Aorta (tissue), 5 donors: ENCODE results near the gene PRKRIP1. TPM values are rescaled to one million over a fixed set of nuclear protein-coding genes. Genes with fewer than 3 reads are reported as not detected.
A peak's percentile ranks its signal among the peaks of the same experiment; 100 is the strongest.

Experiments
- ATAC-seq: fragments of 200-7000 bp; cut with Tn5 transposase; one replicate; pipeline ENCODE4 v1.9.1; 2022; ENCODE audit warnings: moderate library complexity; ENCODE audit not compliant: low FRiP score
- DNase-seq, 2 donors: peaks; one replicate each; pipeline ENCODE4 v3.0.0-alpha.2; 2020
- H3K27ac ChIP-seq, 2 donors: one replicate each; pipeline ENCODE4 v1.5.1; 2013; ENCODE audit warnings: low read length in 2 of 2, mild to moderate bottlenecking in 2 of 2, moderate library complexity in 2 of 2, control low read depth in 1 of 2, inconsistent platforms in 1 of 2, low read depth in 1 of 2
- H3K27me3 ChIP-seq, 2 donors: one replicate each; pipeline ENCODE4 v1.6.1; 2013; ENCODE audit warnings: control low read depth in 1 of 2, low read length in 1 of 2, mild to moderate bottlenecking in 1 of 2, moderate library complexity in 1 of 2; ENCODE audit not compliant: insufficient read depth in 2 of 2, control insufficient read depth in 1 of 2
- H3K36me3 ChIP-seq, 2 donors: one replicate each; pipeline ENCODE4 v1.6.1; 2013; ENCODE audit warnings: control low read depth in 1 of 2, low read length in 1 of 2, mild to moderate bottlenecking in 1 of 2; ENCODE audit not compliant: insufficient read depth in 2 of 2, control insufficient read depth in 1 of 2
- H3K4me1 ChIP-seq, 2 donors: one replicate each; pipeline ENCODE4 v1.6.1; 2013; ENCODE audit warnings: low read length in 2 of 2, control low read depth in 1 of 2, mild to moderate bottlenecking in 1 of 2, moderate library complexity in 1 of 2; ENCODE audit not compliant: insufficient read depth in 2 of 2, control insufficient read depth in 1 of 2
- H3K4me3 ChIP-seq, 2 donors: one replicate each; pipeline ENCODE4 v1.5.1; 2013; ENCODE audit warnings: low read length in 2 of 2, control low read depth in 1 of 2, mild to moderate bottlenecking in 1 of 2
- H3K9me3 ChIP-seq: one replicate; pipeline ENCODE4 v1.6.1; 2013; ENCODE audit warnings: mild to moderate bottlenecking, low read length; ENCODE audit not compliant: control insufficient read depth
- WGBS, 2 donors: extraction: QIAGEN DNeasy Blood & Tissue Kit; methylation state at CpG; one replicate each; pipeline ENCODE4 v1.1.7; 2013; 5-methylcytosine and 5-hydroxymethylcytosine counted together
- intact Hi-C, 2 donors: fragments of 100-400 bp; cut with DNase I; formaldehyde crosslinking; loops; one replicate each; pipeline versions ENCODE4 v1.14.2 to v1.15.0; 2022
- polyA plus RNA-seq, 2 donors: library from polyadenylated mRNA; stranded (reverse); fragments of 200-250 nt; gene quantifications; one replicate each; pipeline ENCODE4 v1.2.3, GENCODE V29; 2013
- total RNA-seq, 2 donors: library from RNA; stranded (reverse); fragmentation: NEBNext Ultra II Directional; extraction: Animal tissue kit (Norgen Biotek cat#: 25700); gene quantifications; one replicate each; pipeline ENCODE4 v1.2.1, GENCODE V29; 2021
- donor health status: healthy with polysubstance abuse.
- donor health status: Bipolar disorder and iron deficiency.
- donor health status: DM: no; HTN: no; CAD: no.
- donor health status: DM: no; HTN: no; CAD: no.
- donor health status: DM: yes; HTN: yes; CAD: no.

The PRKRIP1 gene
- total and polyA plus RNA-seq, 4 donors = 14.9 to 66.5 (median 22.5) TPM

DNA sequence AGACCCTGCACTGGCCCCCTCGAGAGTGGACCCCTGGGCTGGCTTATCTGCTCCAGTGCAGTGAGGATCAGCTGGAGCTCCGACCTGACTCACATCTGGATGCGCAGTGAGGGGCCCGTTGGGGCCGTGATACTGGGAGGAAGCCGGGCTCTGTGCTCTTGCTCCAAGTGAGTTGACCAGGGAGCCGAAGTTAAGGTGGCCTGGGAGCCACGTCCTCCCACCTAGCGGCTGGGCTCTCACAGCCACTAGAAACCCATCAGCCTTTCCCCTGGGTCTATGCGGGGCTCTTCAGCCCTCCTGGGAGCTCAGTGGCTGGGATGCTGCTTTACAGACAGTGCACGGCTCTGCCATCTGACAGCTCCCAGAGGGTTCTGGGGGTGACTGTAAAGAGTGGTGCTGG lies 59.4 kb downstream of the PRKRIP1 start:
- intact Hi-C loops = no loop called here
- H3K27ac ChIP-seq = no peak overlapping the region
- peaks cover 0 to 5% of the 10 kb centered on the region in 2 donors for H3K36me3 ChIP-seq
- H3K27me3 ChIP-seq = no peaks in the 10 kb centered on the region
- H3K4me1 ChIP-seq = no peaks in the 10 kb centered on the region
- WGBS, 2 donors = 85 to 88% methylated on average over 11 of the region's 11 CpGs
- no peaks in the 10 kb centered on the region for H3K9me3 ChIP-seq
- ATAC-seq = no peak
- H3K4me3 ChIP-seq = no peak overlapping the region
- DNase-seq = no peak

DNA sequence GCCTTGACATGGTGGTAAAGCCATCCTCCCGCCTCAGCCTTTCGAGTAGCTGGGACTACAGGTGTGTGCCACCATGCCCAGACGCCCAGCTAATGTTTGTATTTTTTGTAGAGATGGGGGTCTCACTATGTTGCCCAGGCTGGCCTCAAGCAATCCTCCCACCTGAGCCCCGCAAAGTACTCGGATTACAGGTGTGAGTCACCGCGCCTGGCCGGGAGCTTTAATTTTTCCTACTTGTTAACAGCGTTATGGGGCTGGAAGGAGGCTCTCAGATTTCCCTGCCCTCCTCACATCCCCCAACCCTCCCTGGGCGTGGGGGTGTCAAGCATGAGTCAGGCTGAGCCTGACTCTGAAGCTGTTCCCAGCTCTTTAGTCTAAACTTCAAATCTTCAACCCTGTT lies 60.2 kb downstream of the PRKRIP1 start:
- 83 to 84% methylated on average over 10 of the region's 10 CpGs for WGBS, 2 donors

DNA sequence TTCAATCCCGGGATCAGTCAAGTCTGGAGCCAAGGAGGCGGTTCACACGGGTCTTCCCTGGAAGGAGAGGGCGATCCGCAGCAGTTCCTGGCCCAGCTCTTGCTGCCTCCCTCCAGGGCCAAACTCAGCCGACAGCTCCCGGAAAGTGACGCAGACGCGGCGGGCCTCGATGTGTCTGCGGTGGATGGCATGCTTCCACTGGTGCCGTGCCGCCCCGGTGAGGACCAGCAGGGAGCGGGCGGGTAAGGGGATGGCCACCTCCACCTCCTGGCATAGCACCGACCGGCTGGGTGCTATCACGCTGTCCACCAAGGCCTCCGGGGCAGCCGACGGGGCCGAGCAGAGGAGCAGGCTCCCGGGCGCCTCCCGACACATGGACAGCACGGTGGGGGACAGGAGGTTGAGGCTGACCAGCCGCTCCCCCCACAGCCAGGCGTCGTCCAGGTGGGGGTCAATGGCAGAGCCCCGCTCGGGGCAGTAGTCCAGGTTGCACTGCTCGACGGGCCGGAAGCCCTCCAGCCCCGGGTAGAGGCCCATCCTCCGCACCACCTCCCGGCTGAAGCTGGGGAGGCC lies 61.3 kb downstream of the PRKRIP1 start:
- Histone ChIP-seq H3K4me1 (no peaks in the 10 kb centered on the region), H3K27me3 (no peaks in the 10 kb centered on the region), H3K4me3 (no peak overlapping the region), H3K9me3 (no peaks in the 10 kb centered on the region), H3K36me3 (peaks cover 0 to 5% of the 10 kb centered on the region in 2 donors), H3K27ac (no peak overlapping the region)
- ATAC-seq (no peak), DNase-seq (no peak)
- intact Hi-C loops = no loop called here
- 93% methylated on average over 40 of the region's 40 CpGs for WGBS, 2 donors

More for the DNA sequence above, 60.2 kb downstream of the PRKRIP1 start:
- no peaks in the 10 kb centered on the region for H3K27me3 ChIP-seq
- no peak for ATAC-seq
- no peak for DNase-seq
- H3K9me3 ChIP-seq = no peaks in the 10 kb centered on the region
- H3K4me1 ChIP-seq = no peaks in the 10 kb centered on the region
- H3K27ac ChIP-seq = no peak overlapping the region
- intact Hi-C loops = no loop called here
- no peak overlapping the region for H3K4me3 ChIP-seq
- peaks cover 0 to 5% of the 10 kb centered on the region in 2 donors for H3K36me3 ChIP-seq

DNA sequence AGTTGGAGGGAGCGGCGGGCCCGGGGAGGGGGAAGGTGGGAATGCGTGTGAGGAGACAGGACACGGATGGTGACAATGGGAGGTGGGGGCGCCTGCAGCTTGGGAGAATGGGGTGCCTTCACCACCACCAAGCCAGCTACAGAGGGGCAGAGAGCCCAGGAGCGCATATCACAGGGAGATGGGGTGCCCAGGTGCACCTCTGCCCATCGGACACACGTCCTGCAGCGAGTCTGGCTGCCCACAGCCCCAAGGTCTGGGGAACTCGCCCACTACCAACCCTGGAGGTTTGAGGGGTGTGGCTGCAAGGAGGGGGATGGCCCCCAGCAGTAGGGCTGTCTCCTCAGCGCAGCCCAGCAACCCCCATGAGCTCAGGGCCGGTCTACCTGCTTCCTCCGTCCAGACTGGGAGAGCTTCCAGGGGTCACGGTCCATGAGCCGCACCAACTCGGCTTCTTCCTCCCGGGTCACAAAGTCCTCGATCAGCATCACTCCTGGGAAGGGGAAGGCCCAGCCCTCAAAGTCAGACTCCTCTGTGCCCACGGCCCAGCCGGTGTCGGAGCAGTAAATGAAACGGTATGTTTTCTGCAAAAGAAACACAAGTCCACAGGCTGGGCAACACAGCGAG lies 63.2 kb downstream of the PRKRIP1 start:
- H3K4me1 ChIP-seq = no peaks in the 10 kb centered on the region
- H3K27me3 ChIP-seq = no peaks in the 10 kb centered on the region
- no peak for DNase-seq
- peaks cover 0 to 5% of the 10 kb centered on the region in 2 donors for H3K36me3 ChIP-seq
- no peak overlapping the region for H3K27ac ChIP-seq
- 93 to 95% methylated on average over 24 of the region's 24 CpGs for WGBS, 2 donors
- H3K4me3 ChIP-seq = no peak overlapping the region
- intact Hi-C loops = no loop called here
- no peak for ATAC-seq
- no peaks in the 10 kb centered on the region for H3K9me3 ChIP-seq

- H3K36me3 ChIP-seq = peaks cover 0 to 5% of the 10 kb centered on the region in 2 donors
- intact Hi-C loops = no loop called here
- H3K27me3 ChIP-seq = no peaks in the 10 kb centered on the region
- no peaks in the 10 kb centered on the region for H3K9me3 ChIP-seq
- ATAC-seq = no peak
- no peaks in the 10 kb centered on the region for H3K4me1 ChIP-seq
- 87 to 90% methylated on average over 8 of the region's 8 CpGs for WGBS, 2 donors
- H3K4me3 ChIP-seq = no peak overlapping the region
- no peak overlapping the region for H3K27ac ChIP-seq
- DNase-seq = no peak
Measured at GRCh38 chr7:102460467-102460866, 64.3 kb downstream of the PRKRIP1 start.

GRCh38 chr7:102463841-102464576 lies 67.8 kb downstream of the PRKRIP1 start:
- no peak overlapping the region for H3K27ac ChIP-seq
- DNase-seq (peak in 1 of 2 donors; percentile 57), ATAC-seq (no peak)
- WGBS, 2 donors = 9% methylated on average over 24 of the region's 24 CpGs
- H3K36me3 ChIP-seq = no peaks in the 10 kb centered on the region
- peak overlapping the region; percentile 50 to 96 for H3K4me3 ChIP-seq
- H3K9me3 ChIP-seq = no peaks in the 10 kb centered on the region
- no peaks in the 10 kb centered on the region for H3K27me3 ChIP-seq
- no peaks in the 10 kb centered on the region for H3K4me1 ChIP-seq
- intact Hi-C loops = no loop called here

DNA sequence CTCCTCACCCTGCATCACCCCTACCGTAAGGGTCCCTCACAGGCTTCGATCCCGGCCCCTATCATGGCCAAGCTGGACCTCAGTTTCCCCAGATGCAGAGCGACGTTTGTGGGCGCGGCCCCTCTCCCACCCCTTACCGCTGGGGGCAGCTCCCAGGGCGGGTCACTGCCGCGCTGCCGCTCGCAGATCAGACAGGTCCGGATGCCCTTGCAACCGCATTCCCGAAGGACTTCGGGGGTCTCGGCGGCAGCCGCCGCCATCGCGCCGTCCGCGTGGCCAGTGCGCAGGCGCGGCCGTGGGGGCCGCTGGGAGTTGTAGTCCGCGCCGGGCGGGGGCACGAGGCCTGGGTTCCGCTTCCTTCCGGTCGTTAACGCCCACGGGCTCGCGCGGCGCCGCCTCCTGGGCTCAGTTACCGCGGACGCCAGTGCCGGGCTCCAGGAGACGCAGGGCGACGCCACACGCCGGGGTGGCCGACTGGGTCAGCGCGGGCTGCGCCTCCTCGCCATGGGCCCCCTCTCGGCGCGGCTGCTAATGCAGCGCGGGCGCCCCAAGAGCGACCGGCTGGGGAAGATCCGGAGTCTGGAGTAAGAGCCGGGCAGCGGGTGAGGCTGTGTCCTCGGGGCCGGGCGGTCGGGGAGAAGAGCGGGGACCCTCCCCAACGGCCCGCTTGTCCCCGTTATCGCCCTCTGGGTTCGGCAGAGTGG lies 68.6 kb downstream of the PRKRIP1 start, which contains the start of the genes ALKBH4 and LRWD1:
Gene ALKBH4 (minus strand): TSS at position 287 of the 704 bp plus-strand sequence. CDS start 27 bp downstream, at position 260.
Gene LRWD1 (plus strand): TSS at position 408 of the 704 bp plus-strand sequence. CDS start 97 bp downstream, at position 505.
- WGBS, 2 donors = 0 to 1% methylated on average over 50 to 81 of the region's 81 CpGs
- Histone ChIP-seq H3K27ac (no peak within 1 kb of the TSS), H3K4me1 (no peaks in the 10 kb centered on the region), H3K27me3 (no peaks in the 10 kb centered on the region), H3K9me3 (no peaks in the 10 kb centered on the region), H3K36me3 (no peaks in the 10 kb centered on the region), H3K4me3 (peak within 1 kb of the TSS; percentile 50 to 96)
- ATAC-seq (peak; percentile 95), DNase-seq (peak; percentile 96 to 99)
- intact Hi-C loops = no loop called here

DNA sequence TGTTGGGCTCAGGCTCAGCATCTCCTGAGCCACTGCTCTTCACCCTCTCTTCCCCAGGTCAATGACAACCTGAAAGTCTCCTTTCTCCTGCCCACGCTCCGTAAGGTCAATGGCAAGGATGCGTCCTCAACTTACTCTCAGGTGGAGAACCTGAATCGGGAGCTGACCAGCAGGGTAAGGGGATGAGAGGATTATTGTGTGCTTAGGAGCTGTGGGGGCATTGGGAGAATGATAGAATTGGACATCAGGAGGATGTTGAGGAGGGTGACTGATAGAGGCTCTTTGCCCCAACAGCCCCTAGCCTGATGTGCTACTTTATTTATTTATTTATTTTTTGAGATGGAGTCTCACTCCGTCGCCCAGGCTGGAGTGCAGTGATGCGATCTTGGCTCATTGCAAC lies 69.9 kb downstream of the PRKRIP1 start:
- H3K9me3 ChIP-seq = no peaks in the 10 kb centered on the region
- H3K4me3 ChIP-seq = no peak overlapping the region

More for the DNA sequence above, 69.9 kb downstream of the PRKRIP1 start:
- no peaks in the 10 kb centered on the region for H3K4me1 ChIP-seq
- DNase-seq (peak in 1 of 2 donors; percentile 14), ATAC-seq (no peak)
- H3K36me3 ChIP-seq = no peaks in the 10 kb centered on the region
- intact Hi-C loops = no loop called here
- WGBS, 2 donors = 94 to 97% methylated on average over 7 of the region's 7 CpGs
- no peak overlapping the region for H3K27ac ChIP-seq
- no peaks in the 10 kb centered on the region for H3K27me3 ChIP-seq
